Measurements from ENCODE around the gene SORBS1.

GRCh38 chr10:95500097-95500496, 61.1 kb downstream of the SORBS1 start:
- TF ChIP-seq POLR2AphosphoS5 (IDR thresholded peaks at IDR 0.05) = no peak
- TF ChIP-seq, protein P1, sequence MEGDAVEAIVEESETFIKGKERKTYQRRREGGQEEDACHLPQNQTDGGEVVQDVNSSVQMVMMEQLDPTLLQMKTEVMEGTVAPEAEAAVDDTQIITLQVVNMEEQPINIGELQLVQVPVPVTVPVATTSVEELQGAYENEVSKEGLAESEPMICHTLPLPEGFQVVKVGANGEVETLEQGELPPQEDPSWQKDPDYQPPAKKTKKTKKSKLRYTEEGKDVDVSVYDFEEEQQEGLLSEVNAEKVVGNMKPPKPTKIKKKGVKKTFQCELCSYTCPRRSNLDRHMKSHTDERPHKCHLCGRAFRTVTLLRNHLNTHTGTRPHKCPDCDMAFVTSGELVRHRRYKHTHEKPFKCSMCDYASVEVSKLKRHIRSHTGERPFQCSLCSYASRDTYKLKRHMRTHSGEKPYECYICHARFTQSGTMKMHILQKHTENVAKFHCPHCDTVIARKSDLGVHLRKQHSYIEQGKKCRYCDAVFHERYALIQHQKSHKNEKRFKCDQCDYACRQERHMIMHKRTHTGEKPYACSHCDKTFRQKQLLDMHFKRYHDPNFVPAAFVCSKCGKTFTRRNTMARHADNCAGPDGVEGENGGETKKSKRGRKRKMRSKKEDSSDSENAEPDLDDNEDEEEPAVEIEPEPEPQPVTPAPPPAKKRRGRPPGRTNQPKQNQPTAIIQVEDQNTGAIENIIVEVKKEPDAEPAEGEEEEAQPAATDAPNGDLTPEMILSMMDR (IDR thresholded peaks at IDR 0.05) = no peak
